ENCODE results near the gene APOL2.

DNA sequence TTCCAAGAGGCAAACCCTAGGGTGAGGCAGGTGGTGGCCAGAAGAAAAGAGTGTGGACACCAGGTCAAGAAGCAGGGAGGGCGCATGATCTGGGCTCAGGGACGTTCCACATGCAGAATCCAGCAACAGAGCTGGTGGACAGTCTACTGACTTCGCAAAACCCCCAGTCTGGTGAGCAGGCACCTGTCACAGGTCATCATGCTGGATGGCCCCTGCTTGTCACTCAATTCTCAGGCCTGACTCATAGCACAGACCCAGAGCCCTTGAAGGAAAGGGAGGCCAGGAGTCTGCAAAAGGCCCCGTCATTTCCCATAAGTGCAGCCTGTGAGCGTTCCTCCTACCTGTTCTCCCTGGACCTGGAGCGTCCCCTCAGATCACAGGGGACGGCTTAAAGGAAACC, 55.9 kb downstream of the APOL2 start:
- TF ChIP-seq, protein P1, sequence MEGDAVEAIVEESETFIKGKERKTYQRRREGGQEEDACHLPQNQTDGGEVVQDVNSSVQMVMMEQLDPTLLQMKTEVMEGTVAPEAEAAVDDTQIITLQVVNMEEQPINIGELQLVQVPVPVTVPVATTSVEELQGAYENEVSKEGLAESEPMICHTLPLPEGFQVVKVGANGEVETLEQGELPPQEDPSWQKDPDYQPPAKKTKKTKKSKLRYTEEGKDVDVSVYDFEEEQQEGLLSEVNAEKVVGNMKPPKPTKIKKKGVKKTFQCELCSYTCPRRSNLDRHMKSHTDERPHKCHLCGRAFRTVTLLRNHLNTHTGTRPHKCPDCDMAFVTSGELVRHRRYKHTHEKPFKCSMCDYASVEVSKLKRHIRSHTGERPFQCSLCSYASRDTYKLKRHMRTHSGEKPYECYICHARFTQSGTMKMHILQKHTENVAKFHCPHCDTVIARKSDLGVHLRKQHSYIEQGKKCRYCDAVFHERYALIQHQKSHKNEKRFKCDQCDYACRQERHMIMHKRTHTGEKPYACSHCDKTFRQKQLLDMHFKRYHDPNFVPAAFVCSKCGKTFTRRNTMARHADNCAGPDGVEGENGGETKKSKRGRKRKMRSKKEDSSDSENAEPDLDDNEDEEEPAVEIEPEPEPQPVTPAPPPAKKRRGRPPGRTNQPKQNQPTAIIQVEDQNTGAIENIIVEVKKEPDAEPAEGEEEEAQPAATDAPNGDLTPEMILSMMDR (conservative IDR thresholded peaks at IDR 0.05; ENCODE audit: low read length) = no peak
- no peak for TF ChIP-seq EZH2phosphoT487 (IDR thresholded peaks at IDR 0.05; ENCODE audit: borderline replicate concordance, low read depth, low read length)
